Measurements from ENCODE around the gene TMED1. TPM values are rescaled to one million over a fixed set of nuclear protein-coding genes. Genes with fewer than 3 reads are reported as not detected.

The TMED1 gene
- total and polyA plus RNA-seq, 2 donors (not counting 3 experiments of a cell fraction or from before 2014, with no cell fraction given) = 31.2 to 60.4 TPM

DNA sequence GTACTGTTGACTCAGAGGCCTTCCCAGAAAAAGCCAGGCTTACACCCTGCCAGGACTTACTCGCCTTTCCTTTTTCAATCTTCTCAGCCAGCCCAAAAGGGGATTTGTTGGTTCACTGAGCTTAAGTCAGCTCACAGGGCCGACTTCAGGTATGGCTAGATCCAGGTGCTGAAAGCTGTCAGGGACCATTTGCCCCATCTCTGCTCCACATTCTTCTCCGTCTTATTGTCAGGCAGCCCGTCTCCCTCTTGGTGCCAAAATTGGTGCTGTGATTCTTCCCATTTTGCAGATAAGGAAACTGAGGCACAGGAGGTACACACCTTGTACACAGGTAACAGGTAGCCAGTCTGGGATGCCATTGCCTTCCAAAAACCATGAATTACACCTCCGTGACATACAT is 14.6 kb upstream of the TMED1 start:
- no peak for DNase-seq (ENCODE audit: low read depth, low spot score)
- CTCF ChIA-PET = interaction anchor here (1.2 to 5.6 kb wide), 6 partner anchors 10 to 20 kb away, joined by 3 to 56 read pairs (median 4); partner anchors contain the start of genes CARM1 and TMED1
- H2AFZ ChIP-seq (ENCODE audit: low read depth, low read length) = no peak overlapping the region
- POLR2A ChIA-PET = no interaction called here
- no peaks in the 10 kb centered on the region for H4K20me1 ChIP-seq (replicated peaks; ENCODE audit: control insufficient read depth, extremely low read depth, insufficient read depth, low read length)
- no peaks in the 10 kb centered on the region for H3K36me3 ChIP-seq (ENCODE audit: control insufficient read depth in 2 of 2, extremely low read depth in 1 of 2, insufficient read depth in 2 of 2, low read length in 2 of 2)
- no peak for FAIRE-seq
- no peak overlapping the region for H3K4me2 ChIP-seq (ENCODE audit: insufficient read depth, low read length)
- H3K9me3 ChIP-seq (replicated peaks; ENCODE audit: control insufficient read depth, insufficient read depth, low read length) = no peaks in the 10 kb centered on the region
- H3K27ac ChIP-seq (ENCODE audit: insufficient read depth, low read depth, low read length) = no peak overlapping the region
- H3K9ac ChIP-seq (replicated peaks; ENCODE audit: extremely low read depth, insufficient read depth, low read length) = no peak overlapping the region
- peaks cover 1 to 2% of the 10 kb centered on the region in 2 experiments for H3K27me3 ChIP-seq (ENCODE audit: control insufficient read depth in 2 of 2, insufficient read depth in 2 of 2, low read length in 2 of 2)
- H3K9me1 ChIP-seq (replicated peaks; ENCODE audit: control insufficient read depth, extremely low read depth, insufficient read depth, low read length) = no peaks in the 10 kb centered on the region
- no peaks in the 10 kb centered on the region for H3K4me1 ChIP-seq (ENCODE audit: control insufficient read depth, extremely low read depth, insufficient read depth, low read length)
- BruUV-seq (replicated peaks) = no TSS peak
- intact Hi-C loops (cut with micrococcal nuclease) (no loop called here), dilution Hi-C loops (cut with MboI; ENCODE audit: extremely low pct_ligation_motif_present, low sequenced_read_pairs) (no loop called here)
- no peak overlapping the region for H3K4me3 ChIP-seq (replicated peaks in 1 of 3; ENCODE audit: insufficient read depth in 1 of 3, low read depth in 1 of 3, low read length in 3 of 3)
- no peak for TF ChIP-seq JUN (IDR thresholded peaks at IDR 0.05; ENCODE audit: borderline replicate concordance, insufficient read depth, insufficient read length, low read depth)
- no peak for TF ChIP-seq EZH2 (IDR thresholded peaks at IDR 0.05; ENCODE audit: borderline replicate concordance, low read depth, low read length, severe bottlenecking)
- TF ChIP-seq POLR2AphosphoS5 (IDR thresholded peaks at IDR 0.05; ENCODE audit: insufficient read depth, low read depth, low read length) = no peak
- no peak for TF ChIP-seq GATA2 (IDR thresholded peaks at IDR 0.05; ENCODE audit: insufficient read depth, insufficient read length, low read depth, low read length)
- TF ChIP-seq, protein P1, sequence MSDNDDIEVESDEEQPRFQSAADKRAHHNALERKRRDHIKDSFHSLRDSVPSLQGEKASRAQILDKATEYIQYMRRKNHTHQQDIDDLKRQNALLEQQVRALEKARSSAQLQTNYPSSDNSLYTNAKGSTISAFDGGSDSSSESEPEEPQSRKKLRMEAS (IDR thresholded peaks at IDR 0.05; ENCODE audit: insufficient read depth, insufficient read length) = no peak
- TF ChIP-seq, protein P2, sequence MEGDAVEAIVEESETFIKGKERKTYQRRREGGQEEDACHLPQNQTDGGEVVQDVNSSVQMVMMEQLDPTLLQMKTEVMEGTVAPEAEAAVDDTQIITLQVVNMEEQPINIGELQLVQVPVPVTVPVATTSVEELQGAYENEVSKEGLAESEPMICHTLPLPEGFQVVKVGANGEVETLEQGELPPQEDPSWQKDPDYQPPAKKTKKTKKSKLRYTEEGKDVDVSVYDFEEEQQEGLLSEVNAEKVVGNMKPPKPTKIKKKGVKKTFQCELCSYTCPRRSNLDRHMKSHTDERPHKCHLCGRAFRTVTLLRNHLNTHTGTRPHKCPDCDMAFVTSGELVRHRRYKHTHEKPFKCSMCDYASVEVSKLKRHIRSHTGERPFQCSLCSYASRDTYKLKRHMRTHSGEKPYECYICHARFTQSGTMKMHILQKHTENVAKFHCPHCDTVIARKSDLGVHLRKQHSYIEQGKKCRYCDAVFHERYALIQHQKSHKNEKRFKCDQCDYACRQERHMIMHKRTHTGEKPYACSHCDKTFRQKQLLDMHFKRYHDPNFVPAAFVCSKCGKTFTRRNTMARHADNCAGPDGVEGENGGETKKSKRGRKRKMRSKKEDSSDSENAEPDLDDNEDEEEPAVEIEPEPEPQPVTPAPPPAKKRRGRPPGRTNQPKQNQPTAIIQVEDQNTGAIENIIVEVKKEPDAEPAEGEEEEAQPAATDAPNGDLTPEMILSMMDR (IDR thresholded peaks at IDR 0.05; ENCODE audit: extremely low read depth in 1 of 2, insufficient read depth in 1 of 2, low read depth in 1 of 2, low read length in 2 of 2) = no peak
- no peak for TF ChIP-seq FOS (IDR thresholded peaks at IDR 0.05; ENCODE audit: borderline replicate concordance, insufficient read depth, low read length)
- TF ChIP-seq MYC (IDR thresholded peaks at IDR 0.05; ENCODE audit: low read depth, low read length) = no peak
- no peak for TF ChIP-seq POLR2A (IDR thresholded peaks at IDR 0.05; ENCODE audit: low read depth, low read length)
- H3K79me2 ChIP-seq (ENCODE audit: control insufficient read depth, insufficient read depth, low read length) = no peaks in the 10 kb centered on the region

Measured in endothelial cell of umbilical vein (primary cell).